Coronary artery (tissue), 2 donors: ENCODE measurements around the gene CALY.

ENCODE experiments used
- DNase-seq: peaks from one replicate; pipeline ENCODE4 v3.0.0-alpha.2; 2017; ENCODE audit warnings: low spot score
- H3K27ac ChIP-seq, 2 donors: fragments of 200-600 bp; sonication (generic); one replicate each; pipeline ENCODE4 v1.5.1; 2016 to 2019
- H3K4me3 ChIP-seq: fragments of 200-600 bp; sonication (generic); 2 replicates; pipeline ENCODE4 v1.5.1; 2016; ENCODE audit warnings: mild to moderate bottlenecking, moderate library complexity
- CTCF ChIP-seq: fragments of 200-600 bp; sonication (generic); IDR thresholded peaks from one replicate; pipeline ENCODE4 v1.5.1; 2019; ENCODE audit warnings: antibody characterized with exemption

CALY gene

GRCh38 chr10:133350283-133350949 lies 13.7 kb upstream of the CALY start:
- no peak overlapping the region for H3K27ac ChIP-seq

GRCh38 chr10:133349577-133350011 lies 12.9 kb upstream of the CALY start:
- TF ChIP-seq CTCF, result no peak
- H3K4me3 ChIP-seq, result no peak overlapping the region
- DNase-seq, result no peak
- no peak overlapping the region for H3K27ac ChIP-seq

More at GRCh38 chr10:133350283-133350949, 13.7 kb upstream of the CALY start:
- TF ChIP-seq CTCF, result no peak
- no peak overlapping the region for H3K4me3 ChIP-seq
- no peak for DNase-seq

GRCh38 chr10:133349160-133349568 lies 12.5 kb upstream of the CALY start:
- H3K27ac ChIP-seq, result no peak overlapping the region
- no peak overlapping the region for H3K4me3 ChIP-seq
- DNase-seq, result no peak
- no peak for TF ChIP-seq CTCF

GRCh38 chr10:133347710-133348517 lies 11.2 kb upstream of the CALY start:
- H3K27ac ChIP-seq, result no peak overlapping the region
- DNase-seq, result no peak
- TF ChIP-seq CTCF, result no peak
- H3K4me3 ChIP-seq, result no peak overlapping the region

- DNase-seq, result no peak
- TF ChIP-seq CTCF, result no peak
- Histone ChIP-seq H3K27ac (no peak overlapping the region), H3K4me3 (no peak overlapping the region)
Observed at GRCh38 chr10:133346413-133346812, 9.7 kb upstream of the CALY start.

- DNase-seq, result no peak
- Histone ChIP-seq H3K4me3 (no peak overlapping the region), H3K27ac (no peak overlapping the region)
- TF ChIP-seq CTCF, result no peak
Observed at GRCh38 chr10:133344236-133344635, 7.5 kb upstream of the CALY start.

GRCh38 chr10:133343558-133343957 lies 6.9 kb upstream of the CALY start:
- TF ChIP-seq CTCF, result no peak
- H3K27ac ChIP-seq, result no peak overlapping the region
- H3K4me3 ChIP-seq, result no peak overlapping the region
- DNase-seq, result no peak
